ENCODE results near the gene MCF2L. TPM values are rescaled to one million over a fixed set of nuclear protein-coding genes. Genes with fewer than 3 reads are reported as not detected.
A peak's percentile ranks its signal among the peaks of the same experiment; 100 is the strongest.

Gene MCF2L
- total RNA-seq, 1 donor from 2014 or later = 83.0 TPM

DNA sequence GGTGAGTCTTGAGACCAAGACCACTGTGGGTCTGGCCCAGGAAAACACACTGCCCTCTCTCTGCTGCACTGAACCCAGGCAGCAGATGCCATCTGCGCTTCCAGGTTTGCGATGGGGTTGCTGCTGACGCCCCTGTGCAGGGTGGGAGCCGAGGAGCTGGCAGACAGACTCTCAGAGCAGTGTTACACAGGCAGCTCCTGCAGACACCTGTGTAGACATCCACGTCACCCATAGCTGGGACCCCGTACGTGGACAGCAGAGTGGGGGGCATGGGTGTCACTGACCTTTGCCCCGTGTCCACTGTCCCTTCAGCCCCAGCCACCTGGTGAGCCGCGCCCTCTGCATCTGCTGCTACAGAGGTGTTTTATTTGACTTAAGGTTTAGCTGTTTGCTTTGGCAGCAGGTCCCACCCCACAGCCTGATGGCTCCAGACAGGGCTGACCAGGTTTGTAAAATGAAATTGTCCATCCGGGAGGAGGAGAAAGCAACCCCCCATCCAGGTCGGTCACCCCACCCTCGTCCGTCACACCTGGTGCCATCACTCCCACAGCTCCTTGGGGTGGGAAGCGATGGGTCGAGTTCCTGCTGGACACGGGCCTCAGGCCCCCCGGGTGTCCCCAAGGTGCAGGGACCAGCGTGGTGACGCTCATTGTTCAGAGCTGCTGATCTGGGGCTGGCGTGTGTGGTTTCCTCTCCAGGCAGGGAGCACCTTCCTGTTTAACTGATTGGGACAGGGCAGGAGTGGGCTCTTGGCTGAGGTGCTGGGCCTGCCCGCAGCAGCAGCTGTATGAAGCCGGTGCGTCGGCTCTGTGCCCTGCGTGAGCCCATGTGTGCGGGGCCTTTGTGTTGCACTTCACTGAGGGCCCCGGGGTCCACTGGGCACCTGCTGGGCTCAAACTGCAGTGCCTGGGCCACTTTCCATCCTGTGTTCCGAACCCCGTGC, 28.4 kb downstream of the MCF2L start:
- TF ChIP-seq, protein P1, sequence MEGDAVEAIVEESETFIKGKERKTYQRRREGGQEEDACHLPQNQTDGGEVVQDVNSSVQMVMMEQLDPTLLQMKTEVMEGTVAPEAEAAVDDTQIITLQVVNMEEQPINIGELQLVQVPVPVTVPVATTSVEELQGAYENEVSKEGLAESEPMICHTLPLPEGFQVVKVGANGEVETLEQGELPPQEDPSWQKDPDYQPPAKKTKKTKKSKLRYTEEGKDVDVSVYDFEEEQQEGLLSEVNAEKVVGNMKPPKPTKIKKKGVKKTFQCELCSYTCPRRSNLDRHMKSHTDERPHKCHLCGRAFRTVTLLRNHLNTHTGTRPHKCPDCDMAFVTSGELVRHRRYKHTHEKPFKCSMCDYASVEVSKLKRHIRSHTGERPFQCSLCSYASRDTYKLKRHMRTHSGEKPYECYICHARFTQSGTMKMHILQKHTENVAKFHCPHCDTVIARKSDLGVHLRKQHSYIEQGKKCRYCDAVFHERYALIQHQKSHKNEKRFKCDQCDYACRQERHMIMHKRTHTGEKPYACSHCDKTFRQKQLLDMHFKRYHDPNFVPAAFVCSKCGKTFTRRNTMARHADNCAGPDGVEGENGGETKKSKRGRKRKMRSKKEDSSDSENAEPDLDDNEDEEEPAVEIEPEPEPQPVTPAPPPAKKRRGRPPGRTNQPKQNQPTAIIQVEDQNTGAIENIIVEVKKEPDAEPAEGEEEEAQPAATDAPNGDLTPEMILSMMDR (IDR thresholded peaks at IDR 0.05; ENCODE audit: partially characterized antibody, unreplicated experiment) = no peak
- no peak for DNase-seq
- Mint-ChIP-seq H3K4me1 (ENCODE audit: low read depth, unreplicated experiment) (peaks cover 24% of the 10 kb centered on the region), H3K27me3 (ENCODE audit: unreplicated experiment) (peaks cover 16% of the 10 kb centered on the region), H3K4me3 (ENCODE audit: unreplicated experiment) (peak overlapping the region; percentile 19), H3K9me3 (ENCODE audit: unreplicated experiment) (peaks cover 15% of the 10 kb centered on the region), H3K27ac (ENCODE audit: unreplicated experiment) (no peak overlapping the region), H3K36me3 (ENCODE audit: unreplicated experiment) (no peaks in the 10 kb centered on the region)

DNA sequence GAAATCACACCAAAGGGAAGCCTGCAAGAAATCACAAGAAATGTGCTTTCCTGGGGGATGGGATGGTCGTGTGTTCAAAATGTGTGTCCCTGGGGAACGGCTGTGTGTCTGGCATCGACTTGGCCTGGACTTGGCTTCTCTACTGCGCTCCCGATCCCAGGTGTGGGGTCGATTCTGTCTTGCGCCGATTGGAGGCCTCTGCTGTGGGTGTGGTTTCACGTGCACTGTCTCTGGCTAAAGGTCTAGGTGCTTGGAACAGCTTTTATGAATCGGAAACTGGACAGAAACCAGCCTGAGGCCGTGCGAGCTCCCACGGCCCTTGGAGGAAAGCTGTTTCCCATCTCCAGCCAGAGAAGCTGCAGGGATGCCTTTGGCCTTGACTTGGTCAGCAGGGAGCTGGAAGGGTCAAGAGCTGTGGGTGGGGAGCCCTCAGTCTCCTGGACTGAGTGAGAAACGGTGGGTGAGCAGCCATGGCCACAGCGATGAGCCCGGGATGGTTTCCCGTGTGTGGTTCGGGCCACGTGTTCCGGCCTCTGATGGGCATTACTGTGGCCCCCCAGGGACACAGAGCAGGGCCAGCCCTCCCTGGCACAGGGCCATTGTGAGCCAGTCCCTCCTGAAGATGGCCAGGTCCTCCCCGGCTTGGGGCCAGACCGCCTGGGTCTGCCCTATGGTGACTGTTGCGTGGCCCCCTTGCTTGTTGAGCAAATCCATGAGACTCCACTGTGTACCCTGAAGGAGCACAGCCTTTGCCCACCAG, 29.7 kb downstream of the MCF2L start:
- DNase-seq = no peak
- TF ChIP-seq, protein P1 (IDR thresholded peaks at IDR 0.05; ENCODE audit: partially characterized antibody, unreplicated experiment) = no peak
- peaks cover 25% of the 10 kb centered on the region for H3K4me1 Mint-ChIP-seq (ENCODE audit: low read depth, unreplicated experiment)
- H3K4me3 Mint-ChIP-seq (ENCODE audit: unreplicated experiment) = no peak overlapping the region
- no peaks in the 10 kb centered on the region for H3K36me3 Mint-ChIP-seq (ENCODE audit: unreplicated experiment)
- H3K27ac Mint-ChIP-seq (ENCODE audit: unreplicated experiment) = peak overlapping the region; percentile 35
- H3K27me3 Mint-ChIP-seq (ENCODE audit: unreplicated experiment) = peaks cover 9% of the 10 kb centered on the region
- peaks cover 20% of the 10 kb centered on the region for H3K9me3 Mint-ChIP-seq (ENCODE audit: unreplicated experiment)

DNA sequence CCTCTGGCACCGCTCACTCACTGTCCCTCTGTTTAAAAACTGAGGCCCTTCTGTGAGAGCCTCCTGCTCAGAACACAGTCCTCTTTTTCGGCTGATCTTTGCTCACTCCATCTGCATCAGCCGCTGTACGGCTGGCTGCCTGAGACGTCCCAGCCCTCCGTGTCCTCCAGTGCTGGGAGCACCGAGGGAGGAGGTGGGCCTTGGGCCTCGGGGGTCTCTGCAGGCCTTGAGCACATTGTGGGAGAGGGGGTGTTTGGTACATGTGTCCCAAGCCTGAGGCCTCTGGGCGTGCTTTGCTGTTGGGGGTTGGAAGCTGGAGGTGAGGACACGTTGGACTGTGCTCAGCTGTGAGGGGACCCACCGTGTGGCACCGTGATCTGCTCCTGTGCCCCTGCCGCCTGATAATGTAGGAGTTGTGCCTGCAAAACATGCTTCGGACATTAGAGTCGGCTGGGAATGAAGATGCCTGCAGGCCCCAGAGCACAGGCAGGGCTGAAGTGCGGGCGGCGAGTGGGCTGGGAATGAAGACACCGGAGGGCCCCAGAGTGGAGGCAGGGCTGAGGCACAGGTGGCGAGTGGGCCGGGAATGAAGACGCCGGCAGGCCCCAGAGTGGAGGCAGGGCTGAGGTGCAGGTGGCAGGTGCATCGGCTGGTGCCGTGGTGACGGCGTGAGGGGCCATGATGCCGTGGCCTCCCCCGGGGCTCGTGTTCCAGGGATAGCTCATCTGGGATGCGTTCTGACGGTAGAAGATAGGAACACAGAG, 30.6 kb downstream of the MCF2L start:
- Mint-ChIP-seq H3K9me3 (ENCODE audit: unreplicated experiment) (peaks cover 15% of the 10 kb centered on the region), H3K27ac (ENCODE audit: unreplicated experiment) (no peak overlapping the region), H3K36me3 (ENCODE audit: unreplicated experiment) (no peaks in the 10 kb centered on the region), H3K27me3 (ENCODE audit: unreplicated experiment) (peaks cover 7% of the 10 kb centered on the region), H3K4me1 (ENCODE audit: low read depth, unreplicated experiment) (peaks cover 25% of the 10 kb centered on the region), H3K4me3 (ENCODE audit: unreplicated experiment) (peak overlapping the region; percentile 59)
- DNase-seq = no peak
- TF ChIP-seq, protein P1 (IDR thresholded peaks at IDR 0.05; ENCODE audit: partially characterized antibody, unreplicated experiment) = no peak

DNA sequence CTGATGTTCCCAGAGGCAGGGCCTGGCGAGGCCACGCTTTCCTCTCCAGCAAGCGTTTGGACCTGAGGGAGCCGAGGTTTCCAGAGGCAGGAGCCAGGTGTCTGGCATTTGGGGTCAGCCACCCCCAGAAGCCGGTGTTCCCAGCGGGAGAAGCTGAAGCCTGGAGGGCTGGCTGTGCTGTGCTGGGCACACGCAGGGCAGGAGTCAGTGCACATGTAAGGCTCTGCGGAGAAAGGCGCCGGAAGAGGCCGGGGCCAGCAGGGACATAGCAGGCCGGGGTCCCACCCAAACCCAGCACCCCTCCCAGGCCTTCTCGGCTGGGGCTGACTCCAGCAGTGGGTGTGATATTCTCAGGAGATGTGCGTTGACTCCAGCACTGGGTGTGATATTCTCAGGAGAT, 31.6 kb downstream of the MCF2L start:
- H3K9me3 Mint-ChIP-seq (ENCODE audit: unreplicated experiment) = peaks cover 15% of the 10 kb centered on the region

More for the DNA sequence above, 31.6 kb downstream of the MCF2L start:
- H3K27ac Mint-ChIP-seq (ENCODE audit: unreplicated experiment) = no peak overlapping the region
- no peak overlapping the region for H3K4me3 Mint-ChIP-seq (ENCODE audit: unreplicated experiment)
- no peak for DNase-seq
- TF ChIP-seq, protein P1 (IDR thresholded peaks at IDR 0.05; ENCODE audit: partially characterized antibody, unreplicated experiment) = no peak
- peaks cover 11% of the 10 kb centered on the region for H3K27me3 Mint-ChIP-seq (ENCODE audit: unreplicated experiment)
- H3K4me1 Mint-ChIP-seq (ENCODE audit: low read depth, unreplicated experiment) = peaks cover 24% of the 10 kb centered on the region
- no peaks in the 10 kb centered on the region for H3K36me3 Mint-ChIP-seq (ENCODE audit: unreplicated experiment)
